PFSK-1 (cell line): ENCODE data around the gene ARHGAP6.

ENCODE experiments used
- FOXP2 ChIP-seq: optimal IDR thresholded peaks from 2 replicates; pipeline ENCODE3; 2011; ENCODE audit warnings: borderline replicate concordance, control low read depth, inconsistent platforms; ENCODE audit not compliant: insufficient read depth; ENCODE audit errors: extremely low read length, extremely low read depth
- POLR2AphosphoS5 ChIP-seq: IDR thresholded peaks from 2 replicates; pipeline ENCODE4 v1.6.1; 2012; ENCODE audit warnings: low read depth, mild to moderate bottlenecking, control low read depth, low read length, moderate library complexity
- SIN3A ChIP-seq: IDR thresholded peaks from 2 replicates; pipeline ENCODE4 v1.6.1; 2012; ENCODE audit warnings: mild to moderate bottlenecking, low read length, moderate library complexity, borderline replicate concordance; ENCODE audit not compliant: insufficient read depth
- TAF1 ChIP-seq: IDR thresholded peaks from 2 replicates; pipeline ENCODE4 v1.6.1; 2012; ENCODE audit warnings: low read length, control low read depth, borderline replicate concordance; ENCODE audit not compliant: insufficient read depth
- TF ChIP-seq, protein P1 (sequence below), 2 experiments: IDR thresholded peaks; 2 replicates each; pipeline versions ENCODE4 v1.6.1 to v1.8.0; 2011 to 2012; ENCODE audit warnings: low read depth in 2 of 2, low read length in 2 of 2, control low read depth in 1 of 2, inconsistent platforms in 1 of 2, mild to moderate bottlenecking in 1 of 2, moderate library complexity in 1 of 2; ENCODE audit not compliant: insufficient read depth in 1 of 2

Gene ARHGAP6

DNA sequence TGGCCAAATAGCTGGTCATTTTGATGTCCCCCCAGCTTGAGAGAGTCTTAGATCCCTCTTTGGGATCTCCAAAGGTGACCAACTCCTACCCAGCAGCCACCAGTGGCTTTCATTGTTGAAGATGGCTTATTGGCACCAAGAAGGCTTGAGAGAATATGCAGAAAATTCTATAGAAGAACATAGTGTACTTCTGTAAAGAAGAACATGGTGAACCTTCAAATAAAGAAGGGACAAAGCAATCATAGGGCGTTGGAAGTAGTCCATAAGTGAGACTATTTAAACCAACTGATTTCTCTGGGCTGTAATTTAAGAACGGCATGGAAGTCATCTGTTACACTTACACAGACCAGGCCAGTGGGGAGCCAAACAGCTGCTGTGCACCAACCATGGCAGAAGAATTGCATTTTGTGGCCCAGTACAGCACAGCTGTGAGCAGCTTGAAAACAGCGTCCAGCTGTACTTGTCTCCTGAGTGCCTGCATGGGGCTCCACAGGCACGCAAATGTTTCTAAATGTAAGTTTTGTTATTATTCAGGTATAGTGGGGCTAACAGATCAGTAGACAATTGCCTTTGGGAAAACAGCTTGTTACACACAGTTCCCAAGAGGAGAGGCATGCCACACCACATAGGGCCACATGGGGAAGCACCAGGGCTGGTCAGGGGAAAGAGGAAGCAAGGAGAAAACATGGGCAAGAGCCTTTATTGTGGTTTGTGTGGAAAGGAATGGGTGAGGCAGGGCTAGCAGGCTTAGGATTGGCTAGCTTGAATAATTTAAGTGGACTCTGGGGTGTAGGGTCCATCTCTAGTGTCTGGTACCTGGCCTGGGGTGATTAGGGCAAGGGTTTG is 125.0 kb downstream of the ARHGAP6 start:
- TF ChIP-seq POLR2AphosphoS5 (no peak), FOXP2 (no peak), TAF1 (no peak), SIN3A (no peak)
- TF ChIP-seq, protein P1, sequence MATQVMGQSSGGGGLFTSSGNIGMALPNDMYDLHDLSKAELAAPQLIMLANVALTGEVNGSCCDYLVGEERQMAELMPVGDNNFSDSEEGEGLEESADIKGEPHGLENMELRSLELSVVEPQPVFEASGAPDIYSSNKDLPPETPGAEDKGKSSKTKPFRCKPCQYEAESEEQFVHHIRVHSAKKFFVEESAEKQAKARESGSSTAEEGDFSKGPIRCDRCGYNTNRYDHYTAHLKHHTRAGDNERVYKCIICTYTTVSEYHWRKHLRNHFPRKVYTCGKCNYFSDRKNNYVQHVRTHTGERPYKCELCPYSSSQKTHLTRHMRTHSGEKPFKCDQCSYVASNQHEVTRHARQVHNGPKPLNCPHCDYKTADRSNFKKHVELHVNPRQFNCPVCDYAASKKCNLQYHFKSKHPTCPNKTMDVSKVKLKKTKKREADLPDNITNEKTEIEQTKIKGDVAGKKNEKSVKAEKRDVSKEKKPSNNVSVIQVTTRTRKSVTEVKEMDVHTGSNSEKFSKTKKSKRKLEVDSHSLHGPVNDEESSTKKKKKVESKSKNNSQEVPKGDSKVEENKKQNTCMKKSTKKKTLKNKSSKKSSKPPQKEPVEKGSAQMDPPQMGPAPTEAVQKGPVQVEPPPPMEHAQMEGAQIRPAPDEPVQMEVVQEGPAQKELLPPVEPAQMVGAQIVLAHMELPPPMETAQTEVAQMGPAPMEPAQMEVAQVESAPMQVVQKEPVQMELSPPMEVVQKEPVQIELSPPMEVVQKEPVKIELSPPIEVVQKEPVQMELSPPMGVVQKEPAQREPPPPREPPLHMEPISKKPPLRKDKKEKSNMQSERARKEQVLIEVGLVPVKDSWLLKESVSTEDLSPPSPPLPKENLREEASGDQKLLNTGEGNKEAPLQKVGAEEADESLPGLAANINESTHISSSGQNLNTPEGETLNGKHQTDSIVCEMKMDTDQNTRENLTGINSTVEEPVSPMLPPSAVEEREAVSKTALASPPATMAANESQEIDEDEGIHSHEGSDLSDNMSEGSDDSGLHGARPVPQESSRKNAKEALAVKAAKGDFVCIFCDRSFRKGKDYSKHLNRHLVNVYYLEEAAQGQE (IDR thresholded peaks at IDR 0.05; ENCODE audit: insufficient read depth in 1 of 2, low read depth in 2 of 2, low read length in 2 of 2) = no peak

DNA sequence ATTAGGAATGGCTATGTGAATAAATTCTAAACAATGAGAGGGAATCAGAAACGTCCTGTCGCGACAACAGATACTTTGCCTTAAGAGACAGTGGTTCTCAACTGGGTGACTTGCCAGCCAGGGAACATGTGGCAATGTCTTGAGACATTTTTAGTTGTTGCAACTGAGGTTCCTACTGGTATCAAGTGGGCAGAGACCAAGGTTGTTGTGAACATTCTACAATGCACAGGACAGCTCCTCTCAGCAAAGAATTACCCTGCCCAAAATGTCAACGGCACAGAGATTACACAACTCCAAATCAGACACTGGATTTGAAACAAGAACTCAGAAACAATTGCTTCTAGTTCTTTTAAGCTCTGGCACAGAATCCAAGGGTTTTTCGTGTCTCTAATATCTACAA is 128.6 kb downstream of the ARHGAP6 start:
- TF ChIP-seq TAF1 (no peak), SIN3A (no peak), FOXP2 (no peak)

DNA sequence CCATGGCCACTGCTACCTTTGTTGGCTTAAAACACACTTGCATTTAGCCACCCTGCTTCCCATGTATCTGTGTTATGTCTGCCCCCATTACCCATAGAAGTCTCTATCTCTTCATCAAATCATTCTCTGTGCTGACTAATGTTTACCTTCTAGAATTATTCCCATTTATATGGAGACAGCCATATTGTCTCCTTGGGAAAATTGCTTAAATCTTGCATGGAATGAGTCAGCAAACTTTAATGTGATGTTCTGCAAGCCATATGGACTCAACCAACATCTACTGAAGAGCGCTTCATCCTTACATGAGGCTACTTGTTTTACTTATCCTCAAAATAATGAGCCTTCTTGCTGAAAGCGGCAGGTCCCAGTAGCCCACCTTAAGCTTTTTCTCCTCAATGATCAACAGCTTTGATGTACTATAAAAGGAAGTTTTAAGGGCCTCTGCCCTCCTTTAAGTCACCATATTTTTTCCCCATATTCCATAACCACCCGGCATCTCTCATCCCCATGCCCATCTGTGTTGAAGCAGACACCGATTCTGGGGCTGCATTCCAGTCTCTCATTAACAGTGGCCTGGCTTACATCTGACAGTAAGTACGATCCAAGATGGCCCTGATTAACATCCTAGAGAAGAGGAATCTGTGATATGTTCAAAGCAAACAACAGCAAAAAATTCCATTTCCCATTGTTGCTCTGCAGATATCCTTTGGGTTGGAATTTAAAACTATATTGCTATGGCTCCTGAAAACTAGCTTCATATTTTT is 130.4 kb downstream of the ARHGAP6 start:
- TF ChIP-seq SIN3A = no peak
- TF ChIP-seq, protein P1 (IDR thresholded peaks at IDR 0.05; ENCODE audit: insufficient read depth in 1 of 2, low read depth in 2 of 2, low read length in 2 of 2) = no peak
- no peak for TF ChIP-seq POLR2AphosphoS5
- no peak for TF ChIP-seq TAF1
- TF ChIP-seq FOXP2 = no peak

DNA sequence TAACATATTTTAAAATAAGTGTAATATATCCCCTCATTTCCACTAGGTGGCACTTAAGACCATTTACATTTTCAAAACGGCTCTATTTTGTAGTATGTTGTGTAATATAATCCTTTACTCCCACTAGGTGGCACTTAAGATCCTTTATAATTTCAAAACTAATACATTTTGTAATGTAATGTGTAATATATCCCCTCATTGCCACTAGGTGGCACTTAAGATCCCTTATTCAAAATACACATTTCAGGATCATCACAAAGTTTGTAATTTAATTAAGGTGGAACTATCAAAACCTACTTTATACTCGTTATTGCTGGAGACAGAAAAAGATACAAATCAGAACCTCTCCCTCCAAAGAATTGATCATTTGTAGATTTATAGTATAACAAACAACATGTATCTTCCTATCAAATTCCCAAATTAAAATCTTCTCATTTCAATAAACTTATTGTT is 132.5 kb downstream of the ARHGAP6 start:
- TF ChIP-seq SIN3A (no peak), FOXP2 (no peak), TAF1 (no peak), POLR2AphosphoS5 (no peak)
- TF ChIP-seq, protein P1 (IDR thresholded peaks at IDR 0.05; ENCODE audit: insufficient read depth in 1 of 2, low read depth in 2 of 2, low read length in 2 of 2) = no peak

DNA sequence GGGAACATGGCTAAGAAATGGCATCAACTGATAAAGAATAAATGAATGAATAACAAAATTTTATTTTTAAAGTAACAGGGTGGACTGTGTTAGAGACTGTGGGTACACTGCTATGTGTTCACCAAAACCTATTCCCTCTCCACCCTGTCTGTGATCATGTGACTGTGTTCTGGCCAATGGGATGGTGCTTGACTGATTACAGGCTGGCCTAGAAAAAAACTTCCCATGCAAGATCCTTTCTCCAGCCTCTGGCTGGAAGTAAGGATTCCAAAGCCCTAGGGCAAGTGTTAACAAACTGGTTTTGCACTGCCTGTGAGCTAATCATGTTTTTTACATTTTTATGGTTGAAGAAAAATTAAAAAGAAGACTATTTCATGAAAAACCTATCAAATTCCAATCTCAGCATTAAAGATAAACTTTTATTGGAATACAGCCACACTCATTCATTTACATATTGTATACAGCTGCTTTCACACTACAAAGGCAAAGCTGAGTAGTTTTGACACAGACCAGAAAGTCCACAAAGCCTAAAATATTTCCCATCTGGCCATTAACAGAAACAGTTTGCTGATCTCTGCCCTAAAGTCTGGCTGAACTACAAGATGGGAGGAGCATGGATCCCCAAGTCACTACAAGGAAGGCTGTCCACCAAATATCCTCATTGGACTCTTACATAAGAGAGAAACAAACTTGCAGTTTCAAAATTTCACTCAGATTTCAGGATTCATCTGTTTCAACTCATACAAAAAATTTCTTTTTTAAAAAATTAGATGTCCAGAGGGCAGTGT is 133.2 kb downstream of the ARHGAP6 start:
- TF ChIP-seq FOXP2 (no peak), TAF1 (no peak), POLR2AphosphoS5 (no peak), SIN3A (no peak)
- TF ChIP-seq, protein P1 (IDR thresholded peaks at IDR 0.05; ENCODE audit: insufficient read depth in 1 of 2, low read depth in 2 of 2, low read length in 2 of 2) = no peak
